OCI-LY3 (cell line): ENCODE results near the gene CYTH4.

ENCODE experiments used
- H2AFZ ChIP-seq: fragments of 200-600, 300-600 bp; shearing (Covaris generic); 2 replicates; pipeline ENCODE4 v1.6.0; 2014; ENCODE audit warnings: antibody characterized with exemption, low read depth, low read length
- H3K27ac ChIP-seq: fragments of 200-600, 300-600 bp; sonication (generic); 2 replicates; pipeline ENCODE4 v1.5.1; 2014; ENCODE audit warnings: mild to moderate bottlenecking, low read length, moderate library complexity, mixed read lengths
- H3K27me3 ChIP-seq: fragments of 200-600, 300-600 bp; sonication (generic); 2 replicates; pipeline ENCODE4 v1.6.1; 2014; ENCODE audit warnings: low read depth, low read length, mixed read lengths
- H3K36me3 ChIP-seq: fragments of 200-600, 300-600 bp; sonication (generic); replicated peaks from 2 replicates; pipeline ENCODE3; 2014; ENCODE audit warnings: low read depth, low read length, mixed read lengths
- H3K4me1 ChIP-seq: fragments of 300-600, 200-600 bp; sonication (generic); 2 replicates; pipeline ENCODE4 v1.6.1; 2014; ENCODE audit warnings: low read length, mixed read lengths
- H3K4me2 ChIP-seq: fragments of 200-600, 300-600 bp; sonication (generic); 2 replicates; pipeline ENCODE4 v1.6.1; 2014; ENCODE audit warnings: low read length, mixed read lengths
- H3K4me3 ChIP-seq: fragments of 300-600, 200-600 bp; sonication (generic); 2 replicates; pipeline ENCODE4 v1.5.1; 2014; ENCODE audit warnings: antibody characterized with exemption, mild to moderate bottlenecking, low read length, moderate library complexity
- H3K79me2 ChIP-seq: fragments of 300-600, 200-600 bp; shearing (Covaris generic); 2 replicates; pipeline ENCODE4 v1.6.1; 2014; ENCODE audit warnings: mild to moderate bottlenecking, low read length, mixed read lengths
- H3K9ac ChIP-seq: fragments of 300-600, 200-600 bp; shearing (Covaris generic); 2 replicates; pipeline ENCODE4 v1.6.0; 2014; ENCODE audit warnings: mild to moderate bottlenecking, low read length, moderate library complexity
- H3K9me3 ChIP-seq: fragments of 200-600, 300-600 bp; shearing (Covaris generic); 2 replicates; pipeline ENCODE4 v1.6.1; 2014; ENCODE audit warnings: low read length, mixed read lengths; ENCODE audit not compliant: insufficient read depth
- H4K20me1 ChIP-seq: fragments of 200-600, 300-600 bp; sonication (generic); 2 replicates; pipeline ENCODE4 v1.6.1; 2016; ENCODE audit warnings: low read length, mixed read lengths; ENCODE audit not compliant: insufficient read depth
- CTCF ChIP-seq: fragments of 200-600, 300-600 bp; sonication (generic); IDR thresholded peaks from 2 replicates; pipeline ENCODE4 v1.5.1; 2014; ENCODE audit warnings: antibody characterized with exemption, low read length, low read depth
- EZH2phosphoT487 ChIP-seq: fragments of 200-600 bp; shearing (Covaris generic); IDR thresholded peaks from 2 replicates; pipeline ENCODE4 v1.6.1; 2018; ENCODE audit warnings: antibody characterized with exemption, mixed run types, low read depth

Gene CYTH4

GRCh38 chr22:37333724-37334460 lies 51.6 kb downstream of the CYTH4 start:
- no peak for TF ChIP-seq EZH2phosphoT487
- no peak for TF ChIP-seq CTCF
- no peak overlapping the region for H3K4me2 ChIP-seq
- H3K4me3 ChIP-seq = no peak overlapping the region
- no peak overlapping the region for H3K27ac ChIP-seq
- H2AFZ ChIP-seq = no peak overlapping the region
- no peaks in the 10 kb centered on the region for H3K36me3 ChIP-seq
- peaks cover 33% of the 10 kb centered on the region for H3K27me3 ChIP-seq
- H4K20me1 ChIP-seq = no peaks in the 10 kb centered on the region
- no peaks in the 10 kb centered on the region for H3K9me3 ChIP-seq
- no peak overlapping the region for H3K9ac ChIP-seq
- H3K4me1 ChIP-seq = peaks cover 39% of the 10 kb centered on the region
- no peaks in the 10 kb centered on the region for H3K79me2 ChIP-seq

- Histone ChIP-seq H3K79me2 (no peaks in the 10 kb centered on the region), H4K20me1 (no peaks in the 10 kb centered on the region), H3K36me3 (no peaks in the 10 kb centered on the region), H2AFZ (no peak overlapping the region), H3K9me3 (no peaks in the 10 kb centered on the region), H3K27me3 (peaks cover 29% of the 10 kb centered on the region), H3K4me2 (no peak overlapping the region), H3K4me1 (peaks cover 39% of the 10 kb centered on the region), H3K27ac (no peak overlapping the region), H3K4me3 (no peak overlapping the region), H3K9ac (no peak overlapping the region)
- TF ChIP-seq CTCF (no peak), EZH2phosphoT487 (no peak)
Observed at GRCh38 chr22:37334461-37334858, 52.2 kb downstream of the CYTH4 start.

GRCh38 chr22:37334859-37335805 lies 52.8 kb downstream of the CYTH4 start:
- Histone ChIP-seq H3K4me3 (no peak overlapping the region), H3K27ac (no peak overlapping the region), H3K9ac (no peak overlapping the region), H3K36me3 (no peaks in the 10 kb centered on the region), H3K4me1 (peaks cover 39% of the 10 kb centered on the region), H2AFZ (no peak overlapping the region), H4K20me1 (no peaks in the 10 kb centered on the region), H3K9me3 (no peaks in the 10 kb centered on the region), H3K79me2 (no peaks in the 10 kb centered on the region), H3K4me2 (no peak overlapping the region), H3K27me3 (peaks cover 27% of the 10 kb centered on the region)
- TF ChIP-seq CTCF = no peak
- no peak for TF ChIP-seq EZH2phosphoT487

GRCh38 chr22:37335806-37336199 lies 53.5 kb downstream of the CYTH4 start:
- peaks cover 30% of the 10 kb centered on the region for H3K27me3 ChIP-seq

More at GRCh38 chr22:37335806-37336199, 53.5 kb downstream of the CYTH4 start:
- H3K4me1 ChIP-seq = peaks cover 35% of the 10 kb centered on the region
- TF ChIP-seq CTCF (no peak), EZH2phosphoT487 (no peak)
- H2AFZ ChIP-seq = no peak overlapping the region
- H3K9ac ChIP-seq = no peak overlapping the region
- no peaks in the 10 kb centered on the region for H3K9me3 ChIP-seq
- H3K36me3 ChIP-seq = no peaks in the 10 kb centered on the region
- H3K4me2 ChIP-seq = no peak overlapping the region
- no peaks in the 10 kb centered on the region for H4K20me1 ChIP-seq
- H3K79me2 ChIP-seq = no peaks in the 10 kb centered on the region
- no peak overlapping the region for H3K27ac ChIP-seq
- H3K4me3 ChIP-seq = no peak overlapping the region
